HCEC 1CT (cell line): ENCODE data around the gene SRP54.
"Not testable (repeated sequence)": the region's sequence is repeated elsewhere in the genome, so short reads cannot be mapped to it uniquely, and the experiment has no call there.

Experiments
- DNase-seq: peaks from one replicate; pipeline ENCODE4 v3.0.0-alpha.2; 2017

Gene SRP54

GRCh38 chr14:34985740-34986139 lies 2.9 kb downstream of the SRP54 start:
- DNase-seq = no peak

GRCh38 chr14:34987180-34987579 lies 4.4 kb downstream of the SRP54 start:
- DNase-seq = no peak

- no peak for DNase-seq
Measured at GRCh38 chr14:34989762-34990161, 7.0 kb downstream of the SRP54 start.

GRCh38 chr14:34993426-34993825 lies 10.6 kb downstream of the SRP54 start:
- no peak for DNase-seq

- DNase-seq = no peak
Measured at GRCh38 chr14:34994668-34995067, 11.9 kb downstream of the SRP54 start.

GRCh38 chr14:34997762-34998161 lies 15.0 kb downstream of the SRP54 start:
- DNase-seq = no peak

- no peak for DNase-seq
Measured at GRCh38 chr14:34999500-34999899, 16.7 kb downstream of the SRP54 start.

- no peak for DNase-seq
Measured at GRCh38 chr14:35001621-35002020, 18.8 kb downstream of the SRP54 start.

- DNase-seq = no peak
Measured at GRCh38 chr14:35004839-35005238, 22.0 kb downstream of the SRP54 start.

GRCh38 chr14:35016568-35016967 lies 33.8 kb downstream of the SRP54 start:
- DNase-seq = no peak

GRCh38 chr14:35020713-35021112 lies 37.9 kb downstream of the SRP54 start:
- DNase-seq = no peak

GRCh38 chr14:35028435-35028834 lies 45.6 kb downstream of the SRP54 start:
- no peak for DNase-seq

- DNase-seq = no peak
Measured at GRCh38 chr14:35032562-35032961, 49.8 kb downstream of the SRP54 start.

- DNase-seq = no peak
Measured at GRCh38 chr14:35034440-35034833, 51.6 kb downstream of the SRP54 start.

- not testable (repeated sequence) for DNase-seq
Measured at GRCh38 chr14:35034944-35035554, 52.3 kb downstream of the SRP54 start.

GRCh38 chr14:35038312-35038711 lies 55.5 kb downstream of the SRP54 start:
- not testable (repeated sequence) for DNase-seq

- no peak for DNase-seq
Measured at GRCh38 chr14:35042632-35043031, 59.8 kb downstream of the SRP54 start.

- DNase-seq = no peak
Measured at GRCh38 chr14:35043046-35043445, 60.3 kb downstream of the SRP54 start.

GRCh38 chr14:35044939-35045797 lies 62.4 kb downstream of the SRP54 start:
- peak; percentile 22 for DNase-seq

GRCh38 chr14:35045798-35046047 lies 62.9 kb downstream of the SRP54 start:
- no peak for DNase-seq

GRCh38 chr14:35046048-35046750 lies 63.4 kb downstream of the SRP54 start, which contains the start of gene FAM177A1:
Gene FAM177A1, plus strand, starts transcription at chr14:35046272. Its CDS starts 192 bp downstream, at chr14:35046464.
- peak; percentile 96 for DNase-seq

- peak; percentile 55 for DNase-seq
Measured at GRCh38 chr14:35046751-35047536, 64.2 kb downstream of the SRP54 start.

GRCh38 chr14:35047976-35048513 lies 65.3 kb downstream of the SRP54 start:
- DNase-seq = no peak
